Renal pelvis (tissue), 4 donors: Measurements from ENCODE around the gene TIMM17B. TPM values are rescaled to one million over a fixed set of nuclear protein-coding genes. Genes with fewer than 3 reads are reported as not detected.
"Not testable (repeated sequence)": the region's sequence is repeated elsewhere in the genome, so short reads cannot be mapped to it uniquely, and the experiment has no call there.

Experiments
- DNase-seq: peaks from one replicate; pipeline ENCODE4 v3.0.0-alpha.2; 2013
- polyA plus RNA-seq, 3 donors: library from polyadenylated mRNA; unstranded; fragments of 120-200 nt; gene quantifications; one replicate each; pipeline ENCODE4 v1.2.1, GENCODE V29; 2013; ENCODE audit not compliant: insufficient read length in 3 of 3

TIMM17B gene
- polyA plus RNA-seq, 3 donors = 43.6 to 58.7 (median 52.7) TPM

- no peak for DNase-seq
Measured at GRCh38 chrX:48901069-48901468, 3.5 kb upstream of the TIMM17B start.

- no peak for DNase-seq
Measured at GRCh38 chrX:48899078-48899410, 1.5 kb upstream of the TIMM17B start.

GRCh38 chrX:48897157-48897624, 377 bp downstream of the TIMM17B start:
- DNase-seq = peak; percentile 77

- DNase-seq = no peak
Measured at GRCh38 chrX:48896611-48897011, 957 bp downstream of the TIMM17B start.

- no peak for DNase-seq
Measured at GRCh38 chrX:48894891-48895290, 2.7 kb downstream of the TIMM17B start.

- DNase-seq = no peak
Measured at GRCh38 chrX:48893556-48894348, 3.8 kb downstream of the TIMM17B start.

- DNase-seq = no peak
Measured at GRCh38 chrX:48892896-48893295, 4.7 kb downstream of the TIMM17B start.

GRCh38 chrX:48891402-48892288, 5.9 kb downstream of the TIMM17B start:
- DNase-seq = peak; percentile 78

GRCh38 chrX:48890934-48891401, 6.6 kb downstream of the TIMM17B start:
- no peak for DNase-seq

GRCh38 chrX:48890296-48890925, 7.2 kb downstream of the TIMM17B start:
- no peak for DNase-seq

- DNase-seq = not testable (repeated sequence)
Measured at GRCh38 chrX:48886586-48886985, 11.0 kb downstream of the TIMM17B start.

- DNase-seq = no peak
Measured at GRCh38 chrX:48883729-48884128, 13.8 kb downstream of the TIMM17B start.

- not testable (repeated sequence) for DNase-seq
Measured at GRCh38 chrX:48876944-48877343, 20.6 kb downstream of the TIMM17B start.

GRCh38 chrX:48872017-48872416, 25.6 kb downstream of the TIMM17B start:
- DNase-seq = not testable (repeated sequence)

- DNase-seq = no peak
Measured at GRCh38 chrX:48864210-48864609, 33.4 kb downstream of the TIMM17B start.

GRCh38 chrX:48854898-48855297, 42.7 kb downstream of the TIMM17B start:
- no peak for DNase-seq

GRCh38 chrX:48854121-48854804, 43.3 kb downstream of the TIMM17B start:
- DNase-seq = not testable (repeated sequence)

GRCh38 chrX:48853494-48853893, 44.1 kb downstream of the TIMM17B start:
- DNase-seq = not testable (repeated sequence)

- DNase-seq = no peak
Measured at GRCh38 chrX:48852857-48853256, 44.7 kb downstream of the TIMM17B start.

- DNase-seq = no peak
Measured at GRCh38 chrX:48848847-48849246, 48.7 kb downstream of the TIMM17B start.
